ENCODE results near the gene MIEF1.
"Not testable (repeated sequence)": the region's sequence is repeated elsewhere in the genome, so short reads cannot be mapped to it uniquely, and the experiment has no call there.

MIEF1 gene

GRCh38 chr22:39513791-39514190, 11.7 kb downstream of the MIEF1 start:
- no peak for DNase-seq (ENCODE audit: low read depth)

DNA sequence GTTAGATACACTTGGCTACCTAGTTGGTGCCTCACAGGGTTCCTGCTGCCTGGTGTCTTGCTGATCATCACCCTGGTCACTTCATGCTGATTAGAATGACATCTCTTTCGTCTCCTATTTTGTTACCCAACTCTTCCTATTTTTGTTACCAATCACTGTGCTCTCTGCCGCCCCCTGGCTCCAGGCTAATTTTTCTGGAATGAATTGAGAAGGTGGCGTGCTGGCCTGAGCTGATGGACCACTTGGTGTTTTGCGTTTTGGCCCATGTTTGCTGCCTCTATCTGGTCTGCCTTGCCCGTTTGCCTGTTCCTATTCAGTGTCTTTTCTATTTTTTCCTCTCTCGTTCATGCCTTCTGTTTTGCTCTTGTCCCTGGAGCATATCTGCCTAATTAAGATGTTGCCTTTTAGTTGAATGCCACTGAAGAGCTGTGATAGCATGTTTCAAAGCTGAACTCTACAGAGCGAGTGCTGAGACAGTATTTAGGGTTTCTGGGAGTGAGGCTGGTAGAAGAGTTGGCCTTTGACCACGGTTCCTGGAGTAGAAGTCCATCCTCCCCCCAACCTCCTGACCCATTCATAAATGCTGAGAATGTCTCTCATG, 12.4 kb downstream of the MIEF1 start:
- DNase-seq (ENCODE audit: low read depth): peak; percentile 41

- no peak for DNase-seq (ENCODE audit: low read depth)
Observed at GRCh38 chr22:39515266-39516050, 13.4 kb downstream of the MIEF1 start.

GRCh38 chr22:39517470-39517869, 15.4 kb downstream of the MIEF1 start:
- no peak for DNase-seq (ENCODE audit: low read depth)

DNA sequence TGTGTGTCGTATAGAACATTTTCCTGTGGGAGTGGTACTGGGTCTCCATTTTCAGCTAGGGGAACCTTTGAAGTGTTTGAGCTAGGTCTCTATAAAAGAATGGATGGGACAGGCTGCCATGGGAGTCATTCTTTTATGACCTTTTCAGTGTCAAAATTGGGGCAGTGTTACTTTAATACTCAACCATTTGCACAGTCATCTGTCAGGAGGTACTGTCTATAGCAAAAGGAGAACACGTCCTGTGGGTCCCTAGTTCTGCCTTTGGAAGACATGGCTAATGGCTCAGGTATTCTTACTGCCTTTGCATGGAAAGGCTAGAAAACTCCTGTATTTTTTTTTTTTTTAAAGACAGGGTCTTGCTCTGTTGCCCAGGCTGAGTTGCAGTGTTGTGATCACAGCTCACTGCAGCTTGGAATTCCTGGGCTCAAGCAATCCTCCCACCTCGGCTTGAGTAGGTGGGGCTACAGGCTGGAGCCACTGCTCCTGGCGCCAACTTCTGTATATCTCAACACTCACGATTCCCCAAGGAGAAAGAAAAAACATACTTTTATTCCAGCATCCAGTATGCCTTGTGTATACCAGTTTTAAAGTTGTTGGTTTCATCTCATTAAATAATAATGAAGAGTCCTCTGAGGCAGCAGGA, 16.2 kb downstream of the MIEF1 start:
- DNase-seq (ENCODE audit: low read depth): peak; percentile 28

- DNase-seq (ENCODE audit: low read depth): peak; percentile 71
Observed at GRCh38 chr22:39518996-39519680, 17.0 kb downstream of the MIEF1 start.

DNA sequence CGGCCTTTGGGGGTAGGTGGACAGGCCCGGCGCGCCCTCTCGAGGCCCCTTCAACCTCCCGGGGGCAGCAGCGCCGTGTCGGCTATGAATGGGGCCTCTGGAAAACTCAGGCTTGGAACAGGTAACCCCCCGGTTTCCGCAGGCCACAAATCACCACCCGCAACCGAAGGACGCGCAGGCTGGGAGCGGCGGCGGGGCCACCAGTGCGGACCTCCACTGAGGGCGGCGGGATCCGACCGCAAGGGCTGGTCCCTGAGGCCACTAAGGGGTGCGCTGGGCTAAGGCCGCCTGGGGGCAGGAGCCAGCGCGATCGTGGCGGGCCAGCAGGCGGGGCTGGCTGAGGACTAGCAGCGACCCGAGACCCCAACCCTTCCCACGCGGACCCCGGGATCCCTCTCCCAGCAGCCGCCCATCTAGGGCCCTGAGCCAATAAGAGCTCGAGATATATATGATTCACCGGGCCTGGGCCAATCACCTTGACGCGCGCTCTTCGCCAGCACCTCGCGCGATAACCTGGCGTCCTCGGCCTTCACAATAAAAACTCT, 17.7 kb downstream of the MIEF1 start:
- peak; percentile 100 for DNase-seq (ENCODE audit: low read depth)

GRCh38 chr22:39520226-39521105, 18.4 kb downstream of the MIEF1 start, which contains the start of gene ATF4:
Gene ATF4 (plus strand): TSS chr22:39520562. CDS start chr22:39521446, 884 bp downstream.
- no peak for DNase-seq (ENCODE audit: low read depth)

DNA sequence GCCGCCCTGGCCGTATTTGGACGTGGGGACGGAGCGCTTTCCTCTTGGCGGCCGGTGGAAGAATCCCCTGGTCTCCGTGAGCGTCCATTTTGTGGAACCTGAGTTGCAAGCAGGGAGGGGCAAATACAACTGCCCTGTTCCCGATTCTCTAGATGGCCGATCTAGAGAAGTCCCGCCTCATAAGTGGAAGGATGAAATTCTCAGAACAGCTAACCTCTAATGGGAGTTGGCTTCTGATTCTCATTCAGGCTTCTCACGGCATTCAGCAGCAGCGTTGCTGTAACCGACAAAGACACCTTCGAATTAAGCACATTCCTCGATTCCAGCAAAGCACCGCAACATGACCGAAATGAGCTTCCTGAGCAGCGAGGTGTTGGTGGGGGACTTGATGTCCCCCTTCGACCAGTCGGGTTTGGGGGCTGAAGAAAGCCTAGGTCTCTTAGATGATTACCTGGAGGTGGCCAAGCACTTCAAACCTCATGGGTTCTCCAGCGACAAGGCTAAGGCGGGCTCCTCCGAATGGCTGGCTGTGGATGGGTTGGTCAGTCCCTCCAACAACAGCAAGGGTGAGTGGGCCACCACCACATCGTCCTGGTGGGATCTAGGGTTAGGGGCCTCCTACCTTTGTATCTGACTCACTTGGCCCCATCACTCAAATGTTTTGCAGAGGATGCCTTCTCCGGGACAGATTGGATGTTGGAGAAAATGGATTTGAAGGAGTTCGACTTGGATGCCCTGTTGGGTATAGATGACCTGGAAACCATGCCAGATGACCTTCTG, 19.2 kb downstream of the MIEF1 start:
- peak; percentile 84 for DNase-seq (ENCODE audit: low read depth)

GRCh38 chr22:39522091-39522490, 20.0 kb downstream of the MIEF1 start:
- DNase-seq (ENCODE audit: low read depth): not testable (repeated sequence)

- DNase-seq (ENCODE audit: low read depth): peak; percentile 68
Observed at GRCh38 chr22:39522567-39523300, 20.6 kb downstream of the MIEF1 start.

GRCh38 chr22:39524089-39524752, 22.1 kb downstream of the MIEF1 start:
- no peak for DNase-seq (ENCODE audit: low read depth)

GRCh38 chr22:39524753-39525657, 22.9 kb downstream of the MIEF1 start:
- no peak for DNase-seq (ENCODE audit: low read depth)

DNA sequence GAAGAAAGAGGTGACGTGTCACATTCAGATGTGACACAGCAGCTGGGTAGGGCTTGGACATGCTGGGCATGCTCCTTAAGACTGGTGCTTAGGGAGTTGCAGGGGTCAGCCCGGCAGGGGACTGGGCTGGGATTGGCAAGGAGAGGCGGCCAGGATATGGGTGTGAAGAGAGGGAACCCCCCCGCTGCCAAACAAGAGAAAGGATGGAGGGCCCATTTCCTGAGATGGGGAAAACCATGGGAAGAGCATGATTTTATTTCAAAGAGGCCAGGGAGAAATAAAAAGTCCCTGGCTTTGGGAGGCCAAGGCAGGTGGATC, 23.5 kb downstream of the MIEF1 start:
- DNase-seq (ENCODE audit: low read depth): no peak

DNA sequence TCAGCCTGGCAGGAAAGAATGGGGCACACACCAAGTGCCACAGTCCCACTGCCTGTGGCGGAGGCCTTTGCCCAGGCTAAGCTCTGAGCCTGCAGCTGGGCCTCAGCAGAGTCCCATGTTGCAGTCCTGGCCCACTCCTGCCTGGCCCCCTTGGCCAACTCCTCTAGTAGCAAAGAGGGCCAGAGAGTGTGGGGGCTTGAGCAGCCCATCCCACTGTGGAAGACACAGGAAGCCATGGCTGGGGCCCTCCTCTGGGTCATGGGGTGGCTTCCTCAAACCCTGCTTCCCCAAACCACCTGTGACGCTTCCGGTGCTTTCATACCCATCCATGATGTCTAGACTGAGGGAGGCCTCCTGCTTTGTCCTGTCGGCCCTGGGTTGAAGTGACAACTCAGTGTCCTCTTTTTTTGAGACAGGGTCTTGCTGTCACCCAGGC, 24.7 kb downstream of the MIEF1 start:
- DNase-seq (ENCODE audit: low read depth): no peak

- DNase-seq (ENCODE audit: low read depth): peak; percentile 31
Observed at GRCh38 chr22:39527481-39527961, 25.4 kb downstream of the MIEF1 start.

GRCh38 chr22:39528080-39528661, 26.1 kb downstream of the MIEF1 start:
- no peak for DNase-seq (ENCODE audit: low read depth)

Measured in iris pigment epithelial cell (primary cell).